HG02973 (cell line): ENCODE results near the gene SETD7.

Experiments
- ATAC-seq: cut with Tn5 transposase; IDR thresholded peaks from one replicate; pipeline ENCODE4 v1.9.1; 2021; ENCODE audit warnings: moderate library complexity; ENCODE audit not compliant: unreplicated experiment

SETD7 gene

DNA sequence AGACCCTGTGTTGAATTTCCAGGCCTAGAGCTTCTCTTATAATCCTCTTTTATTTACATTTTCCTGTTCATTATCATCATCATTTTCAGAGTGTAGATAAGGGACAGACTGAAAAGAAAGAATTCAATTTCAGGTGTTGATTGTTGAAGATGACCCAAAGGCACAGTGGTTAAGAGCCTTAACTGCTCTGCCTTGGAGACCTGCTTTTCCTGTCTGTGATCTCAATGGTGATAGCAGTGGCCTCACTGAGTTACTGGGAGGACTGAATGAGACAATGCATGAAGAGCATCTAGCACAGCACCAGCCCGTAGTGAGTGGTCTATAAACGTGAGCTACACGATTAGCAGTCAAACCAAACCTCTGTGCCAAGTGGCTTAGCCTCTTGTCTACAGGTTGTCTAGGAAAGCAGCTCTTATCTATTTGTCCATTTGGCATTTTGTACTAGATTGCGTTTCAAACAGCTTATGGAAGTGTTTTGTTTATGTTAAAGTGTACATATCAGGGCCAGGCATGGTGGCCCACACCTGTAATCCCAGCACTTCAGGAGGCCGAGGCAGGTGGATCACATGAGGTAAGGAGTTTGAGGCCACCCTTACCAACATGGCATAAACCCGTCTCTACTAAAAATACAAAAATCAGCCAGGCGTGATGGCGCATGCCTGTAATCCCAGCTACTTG, 41.5 kb downstream of the SETD7 start:
- ATAC-seq = no peak

DNA sequence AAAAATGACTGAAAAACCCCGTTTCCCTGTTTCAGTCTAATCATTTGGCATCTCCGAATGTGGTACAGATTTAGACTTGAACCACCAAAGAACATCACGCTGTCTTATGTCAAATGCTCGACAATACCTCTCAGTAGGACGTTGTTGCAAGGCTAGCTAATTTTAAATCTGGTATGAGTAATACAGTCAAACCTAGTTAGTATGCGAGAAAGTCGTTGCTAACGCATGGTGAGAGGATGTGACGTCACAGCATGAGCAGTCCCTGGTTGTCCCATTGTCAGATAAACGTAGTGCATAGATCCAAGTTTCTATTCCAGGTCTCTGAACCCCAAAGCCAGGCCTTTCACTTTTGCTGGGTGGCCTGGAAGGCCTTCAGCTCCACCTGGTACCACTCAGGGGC, 44.7 kb downstream of the SETD7 start:
- no peak for ATAC-seq

DNA sequence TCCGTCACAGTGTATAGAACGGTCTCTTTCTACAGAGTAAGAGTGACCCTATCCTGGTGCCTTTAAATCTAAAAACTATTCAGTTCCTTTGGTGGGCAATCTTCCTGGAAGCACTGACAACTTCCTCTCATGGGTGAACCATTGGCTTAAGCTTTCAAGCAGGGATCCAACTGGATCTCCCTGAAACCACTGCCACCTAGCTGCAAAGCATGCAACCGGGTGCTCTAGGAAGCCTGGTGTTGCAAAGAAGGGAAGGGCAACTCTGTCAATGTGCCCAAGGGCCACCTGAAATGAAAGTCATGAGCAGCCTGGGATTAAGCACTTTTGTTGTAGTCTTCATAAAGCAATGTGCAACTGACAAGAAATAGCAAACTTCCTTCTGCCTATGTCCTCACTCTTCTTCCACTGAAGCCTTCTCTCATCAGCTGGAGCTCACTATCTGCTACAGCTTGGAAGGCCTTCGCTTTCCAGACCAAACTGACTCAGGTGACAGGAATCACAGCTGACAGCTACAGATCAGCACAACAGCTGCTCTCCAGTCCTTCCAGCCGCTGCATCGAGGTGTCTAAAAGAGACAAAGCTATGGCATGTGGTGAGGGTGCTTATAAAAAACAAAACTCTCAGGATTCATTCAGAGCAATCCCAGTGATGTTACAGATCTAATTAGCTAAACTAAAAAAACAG, 46.1 kb downstream of the SETD7 start:
- ATAC-seq = no peak

DNA sequence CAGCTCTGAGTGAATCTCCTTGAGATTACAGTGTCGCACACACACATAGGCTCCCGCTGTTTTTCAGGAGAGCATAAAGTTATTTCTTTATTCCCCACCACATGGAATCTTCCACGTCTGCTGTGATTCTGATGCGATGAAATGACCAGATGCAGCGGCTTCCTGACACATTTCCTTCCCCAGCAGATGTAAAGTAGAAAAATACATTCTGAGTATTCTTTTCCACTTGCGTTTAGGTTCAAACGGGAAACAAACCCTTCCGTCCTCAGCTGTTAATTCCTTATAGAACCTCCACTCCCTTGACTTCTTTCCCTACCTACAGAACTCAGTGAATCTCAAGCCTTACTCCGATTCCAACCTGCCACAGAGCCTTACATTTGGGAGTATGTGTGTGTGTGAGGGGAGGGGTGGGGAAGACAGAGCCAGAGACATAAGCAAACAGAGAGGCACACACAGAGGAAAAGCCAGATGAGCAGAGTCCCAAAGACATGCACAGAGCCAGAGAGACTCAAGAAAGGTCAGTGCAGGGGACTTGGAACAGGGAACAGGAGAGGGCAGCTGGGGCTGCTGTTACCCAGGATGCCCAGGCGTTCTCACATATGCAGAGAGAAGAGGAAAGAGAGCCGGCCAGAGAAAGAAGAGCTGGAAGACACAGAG, 47.3 kb downstream of the SETD7 start:
- ATAC-seq = no peak

DNA sequence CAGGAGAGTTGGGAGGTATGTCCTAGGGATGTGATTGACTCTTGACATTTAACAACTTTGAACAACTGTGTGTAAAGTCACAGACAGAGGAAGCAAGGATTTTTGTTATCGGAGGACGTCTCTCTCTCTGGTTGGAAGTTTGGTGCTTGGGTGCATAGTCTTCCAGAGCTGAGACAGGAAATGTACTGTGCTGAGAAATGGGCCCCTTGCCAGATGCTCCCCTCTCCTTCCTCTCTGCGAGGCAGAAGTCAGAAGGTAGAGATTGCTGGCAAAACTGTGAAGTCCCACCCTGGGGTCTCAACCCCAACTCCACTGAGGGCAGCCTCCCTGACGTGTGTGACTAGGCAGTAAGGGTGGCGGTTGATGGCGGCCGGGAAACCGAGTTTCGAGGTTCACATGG, 49.2 kb downstream of the SETD7 start:
- no peak for ATAC-seq

DNA sequence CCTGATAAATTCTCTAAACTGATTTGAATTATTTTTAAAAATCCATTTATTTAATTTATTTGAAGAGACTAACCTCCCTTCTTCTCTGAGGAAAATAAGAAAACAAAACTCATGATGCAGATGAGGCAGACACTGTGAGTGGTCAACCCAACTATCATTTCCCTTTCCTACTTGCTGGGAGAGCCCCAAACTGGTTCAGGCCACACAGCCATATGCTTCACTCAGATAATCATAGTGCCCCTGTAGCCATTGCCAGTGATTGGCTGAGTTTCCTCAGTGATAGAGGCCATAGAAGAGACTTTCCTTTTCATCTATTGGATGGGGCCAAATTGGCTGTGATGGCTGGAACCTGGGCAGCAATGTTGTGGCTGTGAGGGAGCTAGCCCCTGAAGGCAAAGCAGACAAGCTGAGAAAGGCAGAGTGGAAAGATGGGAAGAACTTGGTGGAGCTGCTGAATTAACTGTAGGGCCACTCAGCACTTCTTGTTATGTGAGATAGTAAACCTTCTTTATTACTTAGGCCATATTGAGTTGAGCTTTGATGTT, 52.3 kb downstream of the SETD7 start:
- ATAC-seq = no peak

DNA sequence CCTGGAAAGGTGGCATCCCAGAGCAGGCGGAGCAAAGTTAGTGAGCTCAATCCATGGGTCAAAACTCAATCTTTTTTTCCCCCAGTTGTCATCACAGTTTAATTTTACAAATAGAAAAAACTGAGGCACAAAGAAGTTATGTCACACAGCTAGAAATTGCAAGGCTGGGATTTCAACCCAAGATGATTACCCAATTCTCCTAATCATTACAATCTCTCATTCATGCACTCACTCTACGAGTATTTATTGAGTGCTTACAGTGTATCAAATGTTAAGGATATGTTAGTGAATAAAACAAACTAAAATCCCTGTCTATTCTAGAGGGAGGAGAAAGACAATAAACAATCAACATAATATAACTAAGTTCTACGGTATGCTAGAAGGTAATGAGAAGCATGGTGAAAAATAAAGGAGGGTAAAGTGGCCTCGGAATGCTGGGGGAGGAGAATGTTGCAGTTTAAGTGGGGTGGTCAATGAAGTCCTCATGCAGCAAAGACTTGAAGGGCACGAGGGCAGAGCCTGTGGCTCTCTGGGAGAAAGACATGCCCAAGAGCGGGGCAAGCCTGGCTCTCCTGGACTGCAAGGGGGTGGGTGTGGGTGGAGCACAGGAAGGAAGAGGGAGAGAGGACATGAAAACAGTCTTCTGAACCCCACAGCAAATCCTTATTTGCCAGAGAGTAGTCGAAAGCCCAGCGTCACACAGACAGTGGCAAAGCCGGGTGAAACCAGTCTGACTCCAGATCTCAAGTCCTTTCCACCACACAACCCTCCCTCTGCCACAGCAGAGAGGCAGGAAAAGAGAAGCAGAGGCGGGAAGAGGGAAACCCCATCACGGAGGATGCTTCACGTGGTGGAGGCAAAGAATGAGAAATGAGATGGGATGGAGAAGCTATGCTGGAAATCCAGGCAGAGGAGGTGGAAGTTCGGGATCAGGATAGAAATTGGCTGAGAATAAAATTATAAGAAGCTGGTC, 53.8 kb downstream of the SETD7 start:
- no peak for ATAC-seq

DNA sequence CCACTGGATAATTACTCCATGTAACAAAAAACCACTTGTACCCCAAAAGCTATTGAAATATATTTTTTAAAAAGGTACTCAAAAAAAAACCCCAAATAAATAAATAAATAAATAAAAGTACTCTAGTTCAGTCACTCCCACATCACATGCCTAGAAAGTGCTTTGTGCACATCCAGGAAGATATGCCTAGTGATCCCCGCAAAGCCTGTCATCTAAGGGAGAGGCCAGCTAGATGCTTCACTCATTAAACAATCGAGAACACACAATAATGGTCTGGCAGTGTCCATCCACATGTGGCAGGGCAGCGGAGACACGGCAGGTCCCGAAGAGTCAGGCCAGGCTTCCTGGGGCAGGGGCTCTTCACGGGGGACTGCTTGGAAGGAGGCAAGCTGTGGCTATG, 54.5 kb downstream of the SETD7 start:
- ATAC-seq = no peak

DNA sequence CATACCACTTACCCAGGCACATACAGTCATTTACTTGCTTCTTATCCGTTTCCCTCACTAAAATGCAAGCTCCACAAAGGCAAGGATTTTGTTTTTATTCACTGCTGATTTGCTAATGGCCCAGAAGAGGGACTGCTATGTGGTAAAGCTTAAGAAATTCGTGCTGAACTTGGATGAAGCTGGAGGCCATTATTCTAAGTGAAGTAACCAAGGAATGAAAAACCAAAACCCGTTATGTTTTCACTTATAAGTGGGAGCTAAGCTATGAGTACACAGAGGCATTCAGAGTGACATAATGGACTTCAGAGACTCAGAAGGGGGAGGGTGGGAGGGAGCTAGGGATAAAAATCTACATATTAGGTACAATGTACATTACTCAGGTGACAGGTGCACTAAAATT, 54.9 kb downstream of the SETD7 start:
- no peak for ATAC-seq

DNA sequence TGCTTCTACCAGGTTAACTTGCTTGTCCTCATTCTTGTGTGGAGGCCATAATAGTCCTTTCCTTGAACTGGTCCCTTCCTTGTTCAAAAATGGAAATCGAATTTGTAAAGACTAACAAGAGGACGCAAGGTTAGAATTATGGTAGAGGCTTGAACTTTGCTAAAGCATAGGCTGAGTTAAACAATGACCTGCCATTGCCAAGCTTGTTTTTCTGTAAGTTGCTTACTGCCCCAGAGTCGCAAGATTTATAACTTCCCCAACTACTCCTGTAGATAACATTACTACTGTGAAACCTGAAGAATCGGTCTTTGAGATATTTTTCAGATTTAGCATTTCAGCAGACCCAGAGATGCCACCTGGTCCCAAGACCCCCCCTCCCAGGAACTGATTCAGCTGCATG, 56.8 kb downstream of the SETD7 start:
- ATAC-seq = no peak

DNA sequence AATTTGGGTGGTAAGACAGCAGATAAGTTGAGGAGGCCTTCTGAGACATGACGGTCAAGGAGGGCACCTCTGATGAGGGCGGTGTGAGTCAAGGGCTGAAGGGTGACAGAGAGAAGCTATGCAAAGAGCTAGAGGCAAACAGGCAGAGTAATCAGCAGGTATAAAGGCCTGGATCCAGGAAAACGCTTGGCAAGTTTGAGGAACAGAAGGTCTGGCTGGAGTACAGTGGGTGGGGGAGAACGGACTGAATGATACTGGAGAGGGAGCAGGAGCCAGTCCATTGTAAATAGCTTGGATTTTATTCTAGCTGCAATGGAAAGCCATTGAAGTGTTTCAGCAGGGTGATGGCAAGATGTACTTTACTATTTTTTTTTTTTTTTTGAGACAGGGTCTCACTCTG, 62.8 kb downstream of the SETD7 start:
- ATAC-seq = no peak

DNA sequence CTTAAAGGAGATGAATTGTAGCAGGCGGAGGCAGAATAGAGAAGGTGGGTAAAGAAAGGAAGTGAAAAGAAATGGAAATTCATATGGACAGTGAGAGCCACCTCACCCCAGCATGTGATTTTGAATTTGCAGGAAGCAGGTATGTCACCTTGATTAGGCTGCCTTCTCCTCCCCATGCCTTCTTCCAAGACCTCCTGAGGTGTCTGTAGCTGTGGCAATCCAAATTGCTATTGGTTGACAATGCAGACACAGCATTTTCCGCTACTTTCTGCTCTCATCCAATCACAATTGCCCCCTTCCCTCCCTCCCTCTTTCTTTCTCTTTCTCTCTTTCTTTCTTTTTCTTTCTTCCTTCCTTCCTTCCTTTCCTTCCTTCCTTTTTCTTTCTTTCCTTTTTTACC, 63.6 kb downstream of the SETD7 start:
- no peak for ATAC-seq

DNA sequence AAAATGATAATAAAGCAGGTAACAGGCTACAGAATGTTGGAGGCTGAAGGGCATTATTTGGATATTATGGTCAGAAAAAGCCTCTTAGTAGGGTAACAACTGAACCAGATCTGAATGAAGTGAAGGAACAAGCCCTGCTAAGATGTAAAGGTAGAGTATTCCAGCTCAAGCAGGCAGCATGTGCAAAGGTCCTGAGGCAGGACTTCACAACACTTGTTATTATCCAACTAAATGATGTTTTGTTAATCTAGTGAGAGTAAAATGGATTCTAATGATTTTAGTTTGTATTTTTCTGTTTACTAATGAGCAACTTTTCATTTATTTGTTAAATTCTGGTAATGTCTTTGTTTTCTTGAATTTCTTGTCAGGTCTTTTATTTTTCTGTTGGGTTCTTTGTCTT, 66.4 kb downstream of the SETD7 start:
- ATAC-seq = no peak

DNA sequence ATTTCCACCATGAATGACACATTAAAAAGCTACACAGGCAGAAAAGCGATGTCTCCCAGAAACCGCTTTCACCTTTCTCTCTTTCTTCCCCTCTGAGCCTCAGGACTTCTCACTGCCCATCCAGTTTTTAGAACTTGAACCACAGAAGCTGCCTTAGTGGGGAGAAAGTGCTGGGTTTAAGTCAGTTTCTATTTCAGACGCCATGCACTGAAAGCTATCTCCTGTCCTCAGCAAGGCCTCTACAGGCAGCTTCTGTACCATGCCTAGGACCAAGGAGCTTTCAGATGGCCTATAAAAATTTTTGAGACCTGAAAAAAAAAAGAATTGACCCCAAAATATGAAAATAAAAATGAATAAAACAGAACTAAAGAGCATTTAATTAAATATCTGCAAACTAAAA, 67.6 kb downstream of the SETD7 start:
- ATAC-seq = no peak

DNA sequence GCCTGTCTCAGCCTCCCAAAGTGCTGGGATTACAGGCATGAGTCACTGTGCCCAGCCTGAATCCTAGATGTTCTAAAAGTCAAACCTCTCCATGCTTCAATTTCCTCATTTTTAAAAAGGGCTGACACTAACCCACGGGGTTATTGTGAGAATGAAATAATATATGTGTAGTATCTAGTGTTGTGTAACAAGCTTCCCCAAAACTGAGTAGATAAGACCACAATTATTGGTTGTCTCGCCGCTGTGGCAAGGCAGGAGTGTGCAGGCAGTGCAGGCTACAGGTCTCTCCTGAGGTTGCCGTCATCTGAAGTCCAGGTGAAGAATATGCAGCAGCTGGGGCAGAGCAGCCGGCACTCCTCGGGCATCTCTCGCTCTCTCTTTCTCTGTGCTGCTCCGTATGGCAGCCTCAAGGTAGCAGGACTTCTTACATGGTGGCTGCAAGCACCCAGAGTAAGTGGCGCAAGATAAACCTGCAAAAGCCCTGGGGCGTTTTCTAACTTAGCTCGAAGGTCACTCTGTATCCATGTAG, 71.2 kb downstream of the SETD7 start:
- no peak for ATAC-seq

DNA sequence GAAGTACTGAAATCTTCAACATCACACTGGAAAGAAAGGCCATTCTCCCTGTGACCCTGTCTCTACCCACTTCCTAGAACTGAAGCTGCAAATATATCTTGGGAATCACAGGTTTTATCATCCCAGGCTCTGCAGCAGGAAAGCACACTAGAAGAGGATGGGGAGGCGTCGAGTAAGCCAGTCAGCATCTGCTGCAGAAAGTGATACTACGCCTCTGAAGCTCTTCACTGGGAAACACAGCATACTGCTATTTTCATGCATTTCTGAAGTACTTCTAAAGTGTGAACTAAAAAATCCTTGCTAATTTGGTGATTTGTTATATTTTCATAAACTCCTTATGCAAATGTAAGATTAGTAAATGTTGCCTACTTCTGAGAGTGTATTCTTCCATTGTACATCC, 73.0 kb downstream of the SETD7 start:
- ATAC-seq = no peak

DNA sequence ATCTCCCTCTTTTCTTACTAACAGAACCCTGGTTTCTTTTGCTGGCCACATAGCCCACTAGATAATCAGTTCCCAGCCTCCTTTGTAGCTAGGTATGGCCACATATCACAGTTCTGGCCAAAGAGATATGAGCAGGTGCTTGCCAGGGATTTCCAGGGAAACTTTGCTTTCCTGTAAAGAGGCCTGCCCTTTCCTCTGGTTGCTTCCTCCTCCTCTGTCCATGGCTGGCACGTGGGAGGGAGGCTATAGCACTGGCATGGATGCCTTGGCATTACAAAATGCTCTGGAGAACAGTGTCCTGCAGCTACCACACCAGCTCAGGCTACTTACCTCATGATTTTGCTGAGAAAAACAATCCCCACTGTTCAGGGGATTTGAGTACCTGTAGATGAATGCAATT, 74.6 kb downstream of the SETD7 start:
- no peak for ATAC-seq

DNA sequence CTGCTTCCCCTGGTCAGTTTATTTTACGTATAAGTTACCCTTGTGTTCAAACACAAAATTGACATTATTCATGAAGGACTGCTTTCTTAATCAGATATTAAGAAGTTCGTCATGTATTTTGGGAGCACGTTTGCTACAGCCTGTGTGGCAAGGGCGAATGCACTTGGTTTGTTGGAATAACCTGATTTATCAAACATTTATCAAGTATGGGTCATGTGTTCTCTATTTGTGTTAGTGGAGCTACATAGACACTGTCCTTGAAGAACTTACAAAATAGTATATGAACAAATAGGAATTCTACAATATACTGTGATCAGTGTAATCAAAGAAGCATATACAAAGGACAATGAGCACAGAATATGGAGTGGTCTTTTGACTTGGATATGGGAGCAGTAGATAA, 79.7 kb downstream of the SETD7 start:
- no peak for ATAC-seq

DNA sequence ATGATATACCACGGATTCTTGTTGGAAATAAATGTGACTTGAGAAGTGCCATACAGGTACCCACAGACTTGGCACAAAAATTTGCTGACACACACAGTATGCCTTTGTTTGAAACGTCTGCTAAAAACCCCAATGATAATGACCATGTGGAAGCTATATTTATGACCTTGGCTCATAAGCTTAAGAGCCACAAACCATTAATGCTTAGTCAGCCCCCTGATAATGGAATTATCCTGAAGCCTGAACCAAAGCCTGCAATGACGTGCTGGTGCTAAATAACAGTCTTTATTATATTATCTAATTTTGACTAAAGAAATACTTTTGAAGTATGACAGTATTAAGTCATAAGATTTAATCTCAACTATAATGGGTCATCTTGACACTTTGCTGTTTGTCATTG, 83.2 kb downstream of the SETD7 start:
- ATAC-seq = no peak

DNA sequence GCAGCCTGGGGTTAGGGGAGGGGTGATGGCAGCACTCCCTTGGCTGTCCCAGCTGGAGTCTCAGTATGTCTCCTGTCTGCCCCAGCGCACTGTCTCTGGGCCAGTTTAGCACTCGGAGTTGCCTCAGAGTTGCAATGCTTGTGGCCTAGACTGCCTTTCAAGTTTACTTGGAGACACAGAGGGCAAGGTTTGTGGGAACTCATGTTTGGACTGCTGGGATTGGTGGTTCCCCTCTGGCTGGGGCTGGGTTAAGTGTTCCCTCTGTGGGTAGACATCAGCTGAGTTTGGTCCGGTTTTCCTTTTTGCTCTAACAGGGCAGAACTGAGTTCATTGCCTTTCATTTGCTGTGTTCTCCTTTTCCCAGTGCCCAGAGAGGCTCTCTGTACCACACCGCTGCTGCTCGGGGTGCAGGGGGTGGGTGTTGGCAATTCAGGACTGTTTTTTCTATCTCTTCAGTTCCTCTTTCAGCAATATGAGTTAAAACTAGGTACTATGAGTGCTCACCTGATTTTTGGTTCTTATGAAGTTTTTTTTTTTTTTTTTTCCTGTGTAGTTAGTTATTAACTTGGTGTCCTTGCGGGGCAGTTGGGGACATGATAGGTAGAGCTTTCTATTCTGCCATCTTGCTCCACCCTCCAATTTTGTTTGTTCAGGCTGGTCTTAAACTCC, 84.9 kb downstream of the SETD7 start:
- no peak for ATAC-seq
